Caco-2 (cell line): ENCODE results near the gene UMPS. TPM values are rescaled to one million over a fixed set of nuclear protein-coding genes. Genes with fewer than 3 reads are reported as not detected.

ENCODE experiments used
- BruUV-seq: library from RNA; stranded (reverse); fragments of 400-500 nt; replicated peaks from 2 replicates; lab custom pipeline; 2021; lab: Mats Ljungman, UMichigan
- CTCF ChIA-PET: fragments of 300-600 bp; sonication (Branson Sonifier 250); formaldehyde crosslinking; loops from one replicate; lab custom pipeline; 2022; ENCODE audit warnings: antibody characterized with exemption; lab: Charles Lee
- POLR2A ChIA-PET: fragments of 300-600 bp; sonication (Branson Sonifier 250); formaldehyde crosslinking; loops from one replicate; lab custom pipeline; 2022; ENCODE audit warnings: antibody characterized with exemption; lab: Charles Lee
- DNase-seq, 2 experiments: peaks; one replicate each; pipeline versions ENCODE4 v3.0.0 to v3.0.0-alpha.2; 2020 to 2022
- H3K27me3 ChIP-seq: replicated peaks from 2 replicates; pipeline ENCODE4 v1.6.0; 2011; ENCODE audit warnings: low read length; ENCODE audit not compliant: control insufficient read depth, insufficient read depth
- H3K36me3 ChIP-seq: 2 replicates; pipeline ENCODE4 v1.5.1; 2011; ENCODE audit warnings: low read length; ENCODE audit not compliant: control insufficient read depth, insufficient read depth
- H3K4me1 ChIP-seq: fragments of 250-450 bp; sonication (Bioruptor Pico); 2 replicates; pipeline ENCODE4 v1.5.1; 2020; ENCODE audit warnings: mild to moderate bottlenecking
- H3K4me3 ChIP-seq: 2 replicates; pipeline ENCODE4 v1.5.1; 2011; ENCODE audit warnings: low read depth, mild to moderate bottlenecking, control low read depth, low read length
- H3K9me3 ChIP-seq: fragments of 250-450 bp; sonication (Bioruptor Pico); 2 replicates; pipeline ENCODE4 v1.5.1; 2020; ENCODE audit warnings: mild to moderate bottlenecking, moderate library complexity
- H3K27ac Mint-ChIP-seq: one replicate; pipeline ENCODE4 v1.8.0; 2022; ENCODE audit warnings: mixed read lengths; ENCODE audit not compliant: unreplicated experiment
- H3K27me3 Mint-ChIP-seq: one replicate; pipeline ENCODE4 v1.8.0; 2022; ENCODE audit warnings: mixed read lengths; ENCODE audit not compliant: insufficient read depth, unreplicated experiment
- H3K36me3 Mint-ChIP-seq: one replicate; pipeline ENCODE4 v1.8.0; 2022; ENCODE audit warnings: mild to moderate bottlenecking, mixed read lengths; ENCODE audit not compliant: insufficient read depth, unreplicated experiment
- H3K4me1 Mint-ChIP-seq: one replicate; pipeline ENCODE4 v1.8.0; 2022; ENCODE audit warnings: low read depth, mixed read lengths; ENCODE audit not compliant: unreplicated experiment
- H3K4me3 Mint-ChIP-seq: one replicate; pipeline ENCODE4 v1.8.0; 2022; ENCODE audit warnings: mild to moderate bottlenecking, moderate library complexity, mixed read lengths; ENCODE audit not compliant: unreplicated experiment
- H3K9me3 Mint-ChIP-seq: one replicate; pipeline ENCODE4 v1.8.0; 2022; ENCODE audit warnings: mixed read lengths; ENCODE audit not compliant: unreplicated experiment
- CTCF ChIP-seq, 2 experiments: fragments of 200-600 bp in 1 of 2; IDR thresholded peaks; 1 replicate in 1 of 2; 2 replicates in 1 of 2; pipeline versions ENCODE4 v1.5.1 to v1.8.0; 2011 to 2022; ENCODE audit warnings: antibody characterized with exemption in 1 of 2, control low read depth in 1 of 2, inconsistent platforms in 1 of 2, low read depth in 1 of 2, low read length in 1 of 2, mild to moderate bottlenecking in 1 of 2, moderate library complexity in 1 of 2; ENCODE audit not compliant: insufficient read depth in 1 of 2, severe bottlenecking in 1 of 2, unreplicated experiment in 1 of 2
- intact Hi-C: fragments of 100-400 bp; cut with micrococcal nuclease; formaldehyde crosslinking; loops from one replicate; pipeline ENCODE4 v1.10.0; 2022; ENCODE audit not compliant: unreplicated experiment
- total RNA-seq: library from RNA; stranded (reverse); gene quantifications from 2 replicates; pipeline ENCODE4 v1.2.3, GENCODE V29; 2022

The UMPS gene
- total RNA-seq, 1 experiment from 2014 or later, result 62.9 TPM

GRCh38 chr3:124767691-124768090, 37.4 kb downstream of the UMPS start:
- H3K4me3 ChIP-seq, result no peak overlapping the region
- BruUV-seq, result no TSS peak
- DNase-seq, result no peak
- CTCF ChIA-PET, result interaction anchor here (1.1 kb wide), 1 partner anchor 133 kb away, joined by 4 read pairs; no protein-coding TSS in a partner anchor
- H3K4me1 Mint-ChIP-seq, result peaks cover 3% of the 10 kb centered on the region
- H3K36me3 ChIP-seq, result peaks cover 7% of the 10 kb centered on the region
- no peaks in the 10 kb centered on the region for H3K9me3 ChIP-seq
- H3K27me3 ChIP-seq, result no peaks in the 10 kb centered on the region
- intact Hi-C loops, result no loop called here
- no peaks in the 10 kb centered on the region for H3K4me1 ChIP-seq
- H3K9me3 Mint-ChIP-seq, result no peaks in the 10 kb centered on the region
- H3K27me3 Mint-ChIP-seq, result no peaks in the 10 kb centered on the region
- no peak overlapping the region for H3K27ac Mint-ChIP-seq
- H3K4me3 Mint-ChIP-seq, result no peak overlapping the region
- TF ChIP-seq CTCF (IDR thresholded peaks at IDR 0.05; ENCODE audit: insufficient read depth in 1 of 2, low read depth in 1 of 2, low read length in 1 of 2, severe bottlenecking in 1 of 2, unreplicated experiment in 1 of 2), result no peak
- POLR2A ChIA-PET, result no interaction called here
- peaks cover 32% of the 10 kb centered on the region for H3K36me3 Mint-ChIP-seq

GRCh38 chr3:124768812-124769211, 38.6 kb downstream of the UMPS start:
- BruUV-seq, result no TSS peak
- intact Hi-C loops, result no loop called here
- H3K36me3 Mint-ChIP-seq, result peaks cover 30% of the 10 kb centered on the region
- ChIA-PET CTCF (no interaction called here), POLR2A (no interaction called here)
- Histone ChIP-seq H3K9me3 (no peaks in the 10 kb centered on the region), H3K27me3 (no peaks in the 10 kb centered on the region), H3K4me3 (no peak overlapping the region), H3K4me1 (no peaks in the 10 kb centered on the region), H3K36me3 (peaks cover 4% of the 10 kb centered on the region)
- no peak overlapping the region for H3K4me3 Mint-ChIP-seq
- no peaks in the 10 kb centered on the region for H3K4me1 Mint-ChIP-seq
- peak; percentile 55 to 63 for DNase-seq
- no peaks in the 10 kb centered on the region for H3K9me3 Mint-ChIP-seq
- H3K27me3 Mint-ChIP-seq, result no peaks in the 10 kb centered on the region
- TF ChIP-seq CTCF (IDR thresholded peaks at IDR 0.05; ENCODE audit: insufficient read depth in 1 of 2, low read depth in 1 of 2, low read length in 1 of 2, severe bottlenecking in 1 of 2, unreplicated experiment in 1 of 2), result peak; percentile 26 to 57
- H3K27ac Mint-ChIP-seq, result no peak overlapping the region

- DNase-seq, result no peak
- peak overlapping the region; percentile 2 for H3K27ac Mint-ChIP-seq
- intact Hi-C loops, result no loop called here
- no peak overlapping the region for H3K4me3 Mint-ChIP-seq
- ChIA-PET POLR2A (no interaction called here), CTCF (no interaction called here)
- peaks cover 24% of the 10 kb centered on the region for H3K36me3 Mint-ChIP-seq
- peaks cover 4% of the 10 kb centered on the region for H3K36me3 ChIP-seq
- BruUV-seq, result no TSS peak
- no peak overlapping the region for H3K4me3 ChIP-seq
- peaks cover 4% of the 10 kb centered on the region for H3K4me1 ChIP-seq
- H3K4me1 Mint-ChIP-seq, result peaks cover 5% of the 10 kb centered on the region
- no peak for TF ChIP-seq CTCF (IDR thresholded peaks at IDR 0.05; ENCODE audit: insufficient read depth in 1 of 2, low read depth in 1 of 2, low read length in 1 of 2, severe bottlenecking in 1 of 2, unreplicated experiment in 1 of 2)
- no peaks in the 10 kb centered on the region for H3K27me3 ChIP-seq
- H3K27me3 Mint-ChIP-seq, result no peaks in the 10 kb centered on the region
- H3K9me3 ChIP-seq, result no peaks in the 10 kb centered on the region
- no peaks in the 10 kb centered on the region for H3K9me3 Mint-ChIP-seq
Measured at GRCh38 chr3:124769462-124769861, 39.2 kb downstream of the UMPS start.
